AG09319 (cell line): ENCODE measurements around the gene TRABD2B.

Source experiments
- DNase-seq: peaks from one replicate; pipeline ENCODE4 v3.0.0-alpha.2; 2010; ENCODE audit warnings: low read depth; ENCODE audit errors: extremely low read depth
- TF ChIP-seq, protein P1 (sequence below): IDR thresholded peaks from 2 replicates; pipeline ENCODE4 v1.5.1; 2011; ENCODE audit warnings: low read depth, mild to moderate bottlenecking, inconsistent platforms, low read length, moderate library complexity

TRABD2B gene

DNA sequence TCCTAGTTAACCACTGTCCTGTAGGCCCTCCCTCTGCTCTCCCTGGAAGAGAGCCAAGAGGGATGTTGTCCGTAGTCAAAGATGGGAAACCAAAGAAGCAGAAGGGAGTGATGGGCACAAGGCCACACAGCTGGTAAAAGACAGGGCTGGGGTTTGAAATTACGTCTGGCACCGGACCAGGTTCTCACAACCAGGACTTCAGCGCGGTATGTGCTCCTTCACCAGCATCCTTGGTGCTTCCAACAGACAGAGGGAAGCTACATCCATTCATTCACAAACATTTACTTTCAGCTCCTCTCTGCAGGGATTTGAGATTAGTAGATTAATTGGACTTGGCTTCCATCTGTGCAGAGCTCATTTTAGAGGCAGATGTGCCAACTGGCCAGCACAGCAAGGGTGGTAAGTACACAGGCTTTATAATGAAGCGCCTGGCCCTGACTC lies 191.2 kb downstream of the TRABD2B start:
- TF ChIP-seq, protein P1, sequence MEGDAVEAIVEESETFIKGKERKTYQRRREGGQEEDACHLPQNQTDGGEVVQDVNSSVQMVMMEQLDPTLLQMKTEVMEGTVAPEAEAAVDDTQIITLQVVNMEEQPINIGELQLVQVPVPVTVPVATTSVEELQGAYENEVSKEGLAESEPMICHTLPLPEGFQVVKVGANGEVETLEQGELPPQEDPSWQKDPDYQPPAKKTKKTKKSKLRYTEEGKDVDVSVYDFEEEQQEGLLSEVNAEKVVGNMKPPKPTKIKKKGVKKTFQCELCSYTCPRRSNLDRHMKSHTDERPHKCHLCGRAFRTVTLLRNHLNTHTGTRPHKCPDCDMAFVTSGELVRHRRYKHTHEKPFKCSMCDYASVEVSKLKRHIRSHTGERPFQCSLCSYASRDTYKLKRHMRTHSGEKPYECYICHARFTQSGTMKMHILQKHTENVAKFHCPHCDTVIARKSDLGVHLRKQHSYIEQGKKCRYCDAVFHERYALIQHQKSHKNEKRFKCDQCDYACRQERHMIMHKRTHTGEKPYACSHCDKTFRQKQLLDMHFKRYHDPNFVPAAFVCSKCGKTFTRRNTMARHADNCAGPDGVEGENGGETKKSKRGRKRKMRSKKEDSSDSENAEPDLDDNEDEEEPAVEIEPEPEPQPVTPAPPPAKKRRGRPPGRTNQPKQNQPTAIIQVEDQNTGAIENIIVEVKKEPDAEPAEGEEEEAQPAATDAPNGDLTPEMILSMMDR: no peak

DNA sequence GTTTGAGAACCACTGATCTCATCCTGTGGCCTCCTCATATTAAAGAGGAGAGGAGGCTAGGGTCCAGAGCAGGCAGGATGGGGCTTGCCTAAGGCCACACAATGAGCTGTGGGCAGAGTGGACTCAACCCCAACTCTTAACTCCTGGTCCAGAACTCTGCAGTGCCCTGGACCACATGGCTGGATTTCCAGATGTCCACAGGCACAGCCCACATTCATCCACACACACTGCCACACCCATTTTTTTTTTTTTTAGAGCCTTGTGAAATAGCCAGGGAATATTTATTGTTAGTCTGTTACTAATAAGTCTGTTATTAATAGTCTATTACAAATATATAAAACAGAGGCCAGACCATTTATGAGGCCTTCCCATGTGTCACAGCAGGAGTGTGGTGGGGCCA lies 192.2 kb downstream of the TRABD2B start:
- DNase-seq: no peak
- TF ChIP-seq, protein P1: no peak

More for the DNA sequence above, 191.2 kb downstream of the TRABD2B start:
- no peak for DNase-seq

DNA sequence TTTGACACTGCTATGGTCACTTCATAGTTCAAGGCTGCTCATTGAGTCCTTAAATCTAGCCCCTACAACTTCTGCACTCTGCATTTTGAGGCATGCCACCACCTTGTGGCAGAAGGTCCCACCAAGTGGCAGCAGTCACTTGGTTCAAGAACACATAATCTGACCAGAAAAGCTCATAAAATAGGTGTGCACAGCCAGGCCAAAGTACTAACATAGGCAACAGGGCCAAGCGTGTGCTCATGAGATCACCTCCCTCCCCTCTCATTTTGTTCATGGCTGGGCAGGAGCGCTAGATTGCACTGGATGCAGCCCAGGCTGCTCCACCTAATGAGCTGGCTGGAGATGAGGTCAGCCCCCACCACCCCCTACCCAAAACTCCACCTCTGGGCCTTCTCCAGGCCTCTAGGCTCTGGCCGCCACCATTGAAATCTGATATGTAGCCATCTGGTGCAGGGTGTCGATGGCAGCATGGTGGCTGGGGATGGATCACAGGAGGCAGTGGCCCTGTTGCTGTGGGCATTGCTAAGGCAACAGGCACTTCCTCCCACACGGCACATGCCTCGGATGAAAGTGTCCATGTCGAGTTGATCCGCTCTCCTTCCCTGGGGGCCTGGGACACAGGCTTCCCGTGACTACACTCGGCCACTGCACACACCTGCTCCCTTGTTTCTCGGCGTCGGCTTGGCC lies 193.2 kb downstream of the TRABD2B start:
- TF ChIP-seq, protein P1: no peak
- no peak for DNase-seq

DNA sequence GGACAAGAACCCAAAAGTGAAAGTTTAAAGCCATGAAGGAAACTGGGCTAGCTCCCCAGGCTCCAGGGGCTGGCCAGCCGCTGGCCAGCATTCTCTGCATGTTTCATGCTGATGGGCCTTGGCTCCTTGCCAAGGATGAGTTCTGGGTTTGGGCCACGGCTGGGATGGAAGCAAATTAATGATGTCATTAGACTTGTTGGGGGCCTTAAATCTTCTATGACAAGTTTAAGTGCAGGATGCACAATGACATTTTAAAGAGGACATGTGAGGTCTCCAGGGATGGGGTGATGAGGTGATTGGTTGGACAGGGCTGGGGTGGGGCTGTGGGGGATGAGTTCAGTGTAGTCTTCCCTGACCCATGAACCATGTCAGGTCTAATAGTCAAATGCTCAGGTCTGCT lies 199.6 kb downstream of the TRABD2B start:
- TF ChIP-seq, protein P1: no peak

DNA sequence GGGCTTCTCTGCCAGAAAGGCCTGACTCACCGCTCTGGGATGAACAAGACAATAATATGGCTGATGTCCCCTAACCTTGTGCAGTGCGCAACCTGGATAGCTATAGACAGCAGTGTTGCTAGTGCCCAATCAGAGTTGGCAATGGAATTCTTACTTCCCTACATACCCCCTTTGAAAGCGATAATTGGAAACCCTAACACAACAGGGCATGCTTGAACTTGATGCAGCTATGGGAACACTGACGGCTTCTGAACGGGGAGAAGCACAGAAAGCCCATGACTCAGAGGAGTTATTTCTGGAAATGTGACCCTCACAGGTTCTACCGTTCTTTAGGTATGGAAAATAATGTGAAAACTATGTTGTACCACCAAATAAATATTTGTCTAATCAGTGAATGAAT lies 200.6 kb downstream of the TRABD2B start:
- TF ChIP-seq, protein P1: no peak
- DNase-seq: no peak

More for the DNA sequence above, 199.6 kb downstream of the TRABD2B start:
- DNase-seq: no peak

DNA sequence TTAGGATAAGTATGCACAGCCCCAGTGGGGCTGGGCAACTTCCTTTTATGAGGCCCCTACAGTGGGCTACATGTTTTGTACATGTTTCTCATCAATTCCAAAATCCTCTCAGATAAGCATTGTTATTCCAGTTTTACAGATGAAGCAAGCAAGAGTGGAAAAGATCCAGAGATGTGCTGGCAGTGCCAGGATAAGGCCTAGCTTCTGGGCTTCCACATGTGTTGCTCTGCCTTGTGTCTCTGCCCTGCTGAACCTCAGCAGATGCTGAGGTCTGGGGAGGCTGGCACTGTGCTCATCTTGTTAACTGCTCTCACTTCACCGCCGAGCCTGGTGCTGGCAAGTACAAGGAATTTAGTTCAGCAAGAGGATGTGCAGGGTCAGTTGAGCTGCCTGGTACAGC lies 202.1 kb downstream of the TRABD2B start:
- TF ChIP-seq, protein P1: no peak
- DNase-seq: no peak

DNA sequence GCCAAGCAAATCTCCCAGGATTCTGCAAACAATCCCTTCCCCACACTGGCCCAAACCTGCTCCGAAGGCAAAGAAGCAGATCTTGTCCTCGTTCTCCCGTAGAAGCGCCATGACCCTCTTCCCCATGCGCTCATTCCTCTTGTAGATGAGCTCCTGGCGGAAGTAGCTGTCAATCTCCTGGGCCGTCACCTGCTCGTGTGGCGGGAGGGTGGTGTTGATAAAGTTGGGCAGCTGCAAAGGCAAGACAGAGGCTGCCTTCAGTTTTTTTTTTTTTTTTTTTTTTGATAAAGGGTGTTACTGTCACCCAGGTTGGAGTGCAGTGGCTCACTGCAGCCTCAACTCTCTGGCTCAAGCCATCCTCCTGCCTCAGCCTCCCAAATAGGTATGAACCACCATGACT lies 202.7 kb downstream of the TRABD2B start:
- TF ChIP-seq, protein P1: no peak
- DNase-seq: no peak
